Activated naive CD4-positive, alpha-beta T cell treated with anti-CD3 and anti-CD28 coated beads, Interleukin-2, amount 50 U/mL, for 24 hours (primary cell): ENCODE measurements around the gene SBK1.
A peak's percentile ranks its signal among the peaks of the same experiment; 100 is the strongest.

Source experiments
- H3K27ac Mint-ChIP-seq: one replicate; pipeline ENCODE4 v1.8.0; 2021; ENCODE audit warnings: mild to moderate bottlenecking, mixed read lengths
- H3K27me3 Mint-ChIP-seq: one replicate; pipeline ENCODE4 v1.8.0; 2021; ENCODE audit warnings: mixed read lengths
- H3K36me3 Mint-ChIP-seq: one replicate; pipeline ENCODE4 v1.8.0; 2021; ENCODE audit warnings: mixed read lengths
- H3K4me1 Mint-ChIP-seq: one replicate; pipeline ENCODE4 v1.8.0; 2021; ENCODE audit warnings: mixed read lengths
- H3K4me3 Mint-ChIP-seq: one replicate; pipeline ENCODE4 v1.8.0; 2021; ENCODE audit warnings: mild to moderate bottlenecking, mixed read lengths
- H3K9me3 Mint-ChIP-seq: one replicate; pipeline ENCODE4 v1.8.0; 2021; ENCODE audit warnings: mixed read lengths

The SBK1 gene

DNA sequence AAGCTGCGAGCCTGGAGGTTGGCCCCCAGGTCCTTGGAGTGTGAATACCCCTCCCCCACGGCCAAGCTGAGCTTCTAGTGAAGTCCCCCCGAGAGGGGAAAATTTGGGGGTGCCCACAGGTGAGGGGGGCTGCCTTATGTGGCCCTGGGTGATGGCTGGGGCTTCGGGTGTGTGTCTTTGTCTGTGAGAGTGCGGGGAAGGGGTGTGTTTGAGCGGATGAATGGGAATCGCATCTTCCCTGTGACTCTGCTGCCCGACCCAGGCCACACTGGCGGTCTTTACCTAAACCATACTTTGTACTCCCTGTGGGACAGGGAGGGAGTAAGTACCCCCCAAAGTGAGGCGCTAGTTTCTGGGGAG, 1.3 kb downstream of the SBK1 start:
- Mint-ChIP-seq H3K4me3 (peak overlapping the region; percentile 82), H3K36me3 (no peaks in the 10 kb centered on the region), H3K27me3 (no peaks in the 10 kb centered on the region), H3K9me3 (no peaks in the 10 kb centered on the region), H3K27ac (no peak overlapping the region), H3K4me1 (peaks cover 78% of the 10 kb centered on the region)

DNA sequence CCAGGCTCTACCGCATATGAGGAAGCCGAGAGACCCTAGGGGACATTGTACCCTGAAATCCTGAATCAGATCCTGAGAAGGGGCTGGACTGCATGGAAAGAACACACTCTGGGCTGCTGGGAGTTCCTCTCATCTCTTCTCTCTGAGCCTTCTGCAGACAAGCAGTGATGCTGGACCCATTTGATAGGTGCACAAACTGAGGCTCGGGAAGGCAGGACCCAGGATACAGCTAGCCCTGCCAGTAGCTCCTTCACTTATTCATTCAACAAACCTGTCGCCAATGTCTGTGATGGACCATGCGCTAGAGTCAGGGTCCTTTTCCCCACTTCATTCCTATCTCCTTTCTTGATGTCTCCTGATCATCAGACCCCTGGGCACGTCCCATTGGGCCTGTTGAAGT, 1.9 kb downstream of the SBK1 start:
- Mint-ChIP-seq H3K36me3 (no peaks in the 10 kb centered on the region), H3K9me3 (no peaks in the 10 kb centered on the region), H3K4me1 (peaks cover 73% of the 10 kb centered on the region), H3K4me3 (peak overlapping the region; percentile 82), H3K27me3 (no peaks in the 10 kb centered on the region), H3K27ac (peak overlapping the region; percentile 53)

DNA sequence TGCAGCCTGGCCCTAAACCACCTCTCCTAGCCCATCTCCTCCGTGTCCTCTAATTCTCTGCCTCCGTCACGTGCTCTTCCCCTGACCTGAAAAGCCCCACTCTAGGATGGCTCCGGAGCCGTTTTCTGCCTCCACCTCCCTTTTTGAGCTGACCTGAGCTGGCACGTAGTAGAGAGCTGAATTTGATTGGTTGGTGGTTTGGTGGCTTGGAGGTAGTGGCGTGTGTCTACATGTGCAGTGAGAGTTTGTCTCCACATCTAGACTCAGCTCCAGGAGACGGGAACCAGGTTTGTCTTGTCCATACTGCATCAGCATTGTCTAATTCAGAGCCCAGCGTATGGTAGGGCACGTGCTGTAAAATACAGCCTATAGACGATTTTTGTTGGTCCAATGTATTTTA, 3.0 kb downstream of the SBK1 start:
- Mint-ChIP-seq H3K27me3 (no peaks in the 10 kb centered on the region), H3K4me3 (peak overlapping the region; percentile 82), H3K36me3 (no peaks in the 10 kb centered on the region), H3K27ac (peak overlapping the region; percentile 86), H3K4me1 (peaks cover 70% of the 10 kb centered on the region), H3K9me3 (no peaks in the 10 kb centered on the region)

DNA sequence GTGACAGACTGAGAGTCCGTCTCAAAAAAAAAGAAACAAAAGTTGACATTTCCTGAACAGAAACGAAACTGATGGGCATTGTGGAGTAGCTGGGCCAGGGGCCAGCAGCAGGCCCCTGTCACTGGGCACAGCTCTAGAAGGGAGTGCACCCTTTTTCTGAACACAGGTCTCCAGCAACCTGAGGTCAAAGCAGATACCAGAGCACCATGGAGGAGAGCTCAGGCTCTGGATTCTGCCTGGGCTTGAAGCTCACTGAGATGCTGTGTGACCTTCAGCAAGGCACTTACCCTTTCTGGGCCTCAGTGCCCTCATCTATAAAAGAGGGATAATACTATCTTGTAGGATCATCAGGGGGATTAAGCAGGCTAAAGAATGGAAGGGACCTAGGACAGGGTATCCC, 5.0 kb downstream of the SBK1 start:
- H3K36me3 Mint-ChIP-seq = no peaks in the 10 kb centered on the region
- peaks cover 71% of the 10 kb centered on the region for H3K4me1 Mint-ChIP-seq
- H3K9me3 Mint-ChIP-seq = no peaks in the 10 kb centered on the region
- peak overlapping the region; percentile 27 for H3K4me3 Mint-ChIP-seq
- no peak overlapping the region for H3K27ac Mint-ChIP-seq
- H3K27me3 Mint-ChIP-seq = no peaks in the 10 kb centered on the region

DNA sequence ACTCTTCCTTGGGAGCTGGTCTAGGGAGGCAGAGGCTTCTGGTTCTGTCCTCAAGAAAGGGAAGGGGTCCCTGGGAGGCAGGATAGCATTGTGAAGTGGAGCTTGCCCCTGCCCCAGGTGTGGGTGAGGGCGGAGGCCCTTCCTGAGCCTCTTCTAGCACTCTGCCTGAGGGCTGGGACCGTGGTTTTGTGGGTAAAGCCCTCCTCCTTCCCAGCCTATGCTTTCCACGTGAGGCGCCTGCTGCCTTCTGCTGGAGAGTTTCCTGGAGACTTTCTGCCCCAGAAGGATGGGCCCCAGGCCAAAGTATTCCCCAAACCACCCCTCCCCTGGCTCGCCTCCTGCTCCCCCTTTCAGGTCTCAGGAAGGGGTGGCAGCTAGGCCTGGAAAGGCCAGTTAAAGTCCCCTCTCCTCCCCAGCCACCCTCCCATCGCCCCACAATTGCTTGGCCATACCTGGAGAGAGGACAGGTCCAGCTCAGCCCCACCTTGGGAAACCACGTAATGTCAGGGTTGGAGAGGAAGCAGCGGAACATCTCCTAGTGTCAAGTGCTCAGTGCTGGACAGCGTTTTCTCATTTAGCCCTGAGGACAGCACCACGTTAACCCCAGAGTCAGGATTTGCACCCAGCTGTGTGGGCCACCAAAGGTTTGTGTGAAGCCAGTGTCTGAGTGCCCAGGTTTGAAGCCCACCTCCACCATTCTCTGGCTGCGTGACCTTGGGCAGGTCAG, 5.6 kb downstream of the SBK1 start:
- H3K4me3 Mint-ChIP-seq = peak overlapping the region; percentile 1
- H3K36me3 Mint-ChIP-seq = no peaks in the 10 kb centered on the region
- peak overlapping the region; percentile 46 for H3K27ac Mint-ChIP-seq
- peaks cover 77% of the 10 kb centered on the region for H3K4me1 Mint-ChIP-seq
- no peaks in the 10 kb centered on the region for H3K27me3 Mint-ChIP-seq
- no peaks in the 10 kb centered on the region for H3K9me3 Mint-ChIP-seq

DNA sequence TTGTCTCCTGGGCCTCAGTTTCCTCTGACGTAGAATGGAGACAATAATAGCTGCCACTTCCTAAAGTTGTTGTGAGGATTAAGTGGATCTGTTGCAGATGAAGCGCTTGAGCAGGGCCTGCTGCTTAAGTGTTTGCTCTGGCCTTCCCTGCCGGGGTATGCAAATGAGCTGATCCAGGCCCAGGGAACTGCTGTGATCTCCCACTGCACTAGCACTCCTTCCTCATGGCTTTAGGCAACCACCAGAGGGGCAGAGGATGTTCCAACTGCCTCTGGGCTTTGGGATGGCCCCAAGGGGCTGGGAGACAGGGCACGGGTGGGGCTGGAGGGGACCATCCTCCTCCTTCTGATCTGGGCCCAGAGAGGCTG, 6.2 kb downstream of the SBK1 start:
- H3K36me3 Mint-ChIP-seq = no peaks in the 10 kb centered on the region
- H3K4me3 Mint-ChIP-seq = peak overlapping the region; percentile 1
- H3K27ac Mint-ChIP-seq = peak overlapping the region; percentile 46
- H3K4me1 Mint-ChIP-seq = peaks cover 80% of the 10 kb centered on the region
- no peaks in the 10 kb centered on the region for H3K9me3 Mint-ChIP-seq
- no peaks in the 10 kb centered on the region for H3K27me3 Mint-ChIP-seq

DNA sequence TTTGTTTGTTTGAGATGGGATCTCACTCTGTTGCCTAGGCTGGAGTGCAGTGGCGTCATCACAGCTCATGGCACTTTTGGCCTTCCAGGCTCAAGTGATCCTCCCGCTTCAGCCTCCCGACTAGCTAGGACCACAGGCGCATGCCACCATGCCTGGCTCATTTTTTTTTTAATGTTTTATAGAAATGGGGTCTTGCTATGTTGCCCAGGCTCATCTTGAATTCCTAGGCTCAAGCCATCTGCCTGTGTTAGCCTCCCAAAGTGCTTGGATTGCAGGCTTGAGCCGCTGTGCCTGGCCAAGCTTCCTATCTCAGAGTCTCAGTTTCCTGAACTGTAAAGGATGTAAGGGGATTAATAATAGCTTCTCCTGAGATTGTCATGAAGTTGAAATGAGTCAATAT, 8.0 kb downstream of the SBK1 start:
- Mint-ChIP-seq H3K9me3 (no peaks in the 10 kb centered on the region), H3K4me3 (no peak overlapping the region), H3K27me3 (no peaks in the 10 kb centered on the region), H3K27ac (no peak overlapping the region), H3K36me3 (peaks cover 3% of the 10 kb centered on the region), H3K4me1 (peaks cover 67% of the 10 kb centered on the region)

DNA sequence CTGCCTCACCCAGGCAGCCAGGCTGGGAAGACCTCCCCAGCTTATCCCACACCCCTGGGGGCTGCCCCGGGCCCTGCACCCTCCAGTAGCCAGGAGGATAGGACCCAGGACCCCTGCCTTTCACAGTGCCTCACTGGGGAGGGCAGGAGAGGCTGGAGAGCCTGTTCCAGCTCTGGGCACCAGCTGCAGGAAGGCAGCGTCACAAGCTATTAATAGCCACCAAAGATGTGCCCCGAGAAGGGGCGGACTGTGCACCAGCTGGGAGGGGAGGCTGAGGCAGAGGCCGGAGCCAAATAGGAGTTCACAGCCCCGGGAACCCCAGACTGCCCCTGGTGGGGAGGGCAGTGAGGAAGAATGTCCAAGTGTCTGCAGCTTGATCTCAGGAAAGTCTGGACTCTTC, 8.8 kb downstream of the SBK1 start:
- Mint-ChIP-seq H3K4me3 (no peak overlapping the region), H3K4me1 (peaks cover 68% of the 10 kb centered on the region), H3K36me3 (peaks cover 3% of the 10 kb centered on the region), H3K9me3 (no peaks in the 10 kb centered on the region), H3K27ac (no peak overlapping the region), H3K27me3 (no peaks in the 10 kb centered on the region)

DNA sequence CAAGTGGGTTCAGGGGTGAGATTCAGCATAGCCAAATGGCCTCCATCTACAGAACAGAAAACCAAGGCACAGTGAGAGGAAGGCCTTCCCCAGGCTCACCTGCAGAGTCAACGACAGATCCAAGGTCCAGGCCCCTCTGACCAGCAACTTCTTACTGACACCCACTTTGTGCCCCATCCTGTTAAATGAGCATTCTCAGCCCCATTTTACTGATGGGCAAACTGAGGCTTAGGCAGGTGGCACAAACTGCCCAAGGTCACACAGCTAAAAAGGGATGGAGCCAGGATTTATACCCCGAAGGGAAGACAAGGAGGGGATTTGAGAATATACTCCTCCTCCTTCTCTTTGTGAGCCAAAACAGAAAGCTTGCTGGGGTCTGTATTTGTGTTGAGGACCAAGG, 9.3 kb downstream of the SBK1 start:
- peaks cover 68% of the 10 kb centered on the region for H3K4me1 Mint-ChIP-seq
- no peak overlapping the region for H3K4me3 Mint-ChIP-seq
- H3K27me3 Mint-ChIP-seq = no peaks in the 10 kb centered on the region
- H3K27ac Mint-ChIP-seq = peak overlapping the region; percentile 47
- no peaks in the 10 kb centered on the region for H3K9me3 Mint-ChIP-seq
- H3K36me3 Mint-ChIP-seq = peaks cover 3% of the 10 kb centered on the region

DNA sequence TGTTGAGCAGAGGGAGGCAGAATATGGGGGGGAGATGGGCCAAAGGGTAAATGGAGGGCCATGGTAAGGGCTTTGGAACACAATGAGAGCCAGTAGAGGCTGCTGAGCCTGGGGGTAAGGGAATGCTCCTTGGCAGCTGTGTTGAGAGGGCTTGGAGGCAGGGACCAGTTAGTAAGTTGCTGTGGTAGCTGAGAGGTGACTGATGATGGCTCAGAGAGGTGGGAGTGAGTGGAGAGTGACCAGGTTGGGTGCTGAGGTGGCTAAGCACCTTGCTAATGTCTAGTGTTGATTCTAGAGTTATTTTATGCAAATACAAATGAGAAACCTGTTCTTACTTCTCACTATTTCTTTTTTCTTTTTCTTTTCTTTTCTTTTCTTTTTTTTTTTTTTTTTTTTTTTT, 10.8 kb downstream of the SBK1 start:
- no peaks in the 10 kb centered on the region for H3K27me3 Mint-ChIP-seq
- no peak overlapping the region for H3K4me3 Mint-ChIP-seq
- no peaks in the 10 kb centered on the region for H3K9me3 Mint-ChIP-seq
- no peak overlapping the region for H3K27ac Mint-ChIP-seq
- H3K4me1 Mint-ChIP-seq = peaks cover 59% of the 10 kb centered on the region
- H3K36me3 Mint-ChIP-seq = peaks cover 3% of the 10 kb centered on the region

DNA sequence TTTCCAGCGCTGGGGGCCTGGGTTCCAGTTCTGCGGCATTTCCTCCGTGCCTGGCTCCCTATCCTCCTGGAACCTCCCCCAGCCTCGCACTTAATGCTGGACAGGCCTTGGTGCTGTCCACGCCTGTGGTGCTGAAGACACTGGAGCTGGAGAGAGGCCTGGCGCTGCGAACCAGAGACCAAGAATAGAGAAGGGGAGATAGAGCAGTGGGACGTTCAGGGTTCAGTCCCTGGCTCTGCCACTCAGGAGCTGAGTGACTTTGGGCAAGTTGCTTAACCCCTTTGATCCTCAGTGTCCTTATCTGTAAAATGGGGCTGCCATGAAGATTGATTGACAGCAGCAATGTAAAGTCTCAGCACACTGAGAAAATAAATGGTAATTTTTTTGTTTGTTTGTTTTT, 11.9 kb downstream of the SBK1 start:
- Mint-ChIP-seq H3K4me1 (peaks cover 62% of the 10 kb centered on the region), H3K36me3 (peaks cover 6% of the 10 kb centered on the region), H3K9me3 (no peaks in the 10 kb centered on the region), H3K4me3 (no peak overlapping the region), H3K27me3 (no peaks in the 10 kb centered on the region), H3K27ac (no peak overlapping the region)

DNA sequence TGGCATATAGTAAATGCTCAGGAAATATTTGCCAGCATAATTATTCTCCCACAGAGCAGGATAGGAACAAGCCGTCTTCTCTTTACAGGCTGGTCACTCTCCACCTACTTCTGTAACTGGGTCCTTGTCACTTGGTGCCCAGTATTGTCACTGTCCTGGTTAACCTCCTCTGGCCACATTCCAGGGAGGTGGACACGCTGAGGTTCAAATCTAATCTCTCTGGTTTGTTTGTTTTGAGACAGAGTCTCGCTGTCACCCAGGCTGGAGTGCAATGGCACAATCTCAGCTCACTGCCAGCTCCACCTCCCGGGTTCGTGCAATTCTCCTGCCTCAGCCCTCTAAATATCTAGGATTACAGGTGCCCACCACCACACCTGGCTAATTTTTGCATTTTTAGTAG, 15.6 kb downstream of the SBK1 start:
- no peak overlapping the region for H3K27ac Mint-ChIP-seq
- no peaks in the 10 kb centered on the region for H3K27me3 Mint-ChIP-seq
- no peak overlapping the region for H3K4me3 Mint-ChIP-seq
- H3K36me3 Mint-ChIP-seq = peaks cover 6% of the 10 kb centered on the region
- H3K9me3 Mint-ChIP-seq = no peaks in the 10 kb centered on the region
- H3K4me1 Mint-ChIP-seq = peaks cover 68% of the 10 kb centered on the region

DNA sequence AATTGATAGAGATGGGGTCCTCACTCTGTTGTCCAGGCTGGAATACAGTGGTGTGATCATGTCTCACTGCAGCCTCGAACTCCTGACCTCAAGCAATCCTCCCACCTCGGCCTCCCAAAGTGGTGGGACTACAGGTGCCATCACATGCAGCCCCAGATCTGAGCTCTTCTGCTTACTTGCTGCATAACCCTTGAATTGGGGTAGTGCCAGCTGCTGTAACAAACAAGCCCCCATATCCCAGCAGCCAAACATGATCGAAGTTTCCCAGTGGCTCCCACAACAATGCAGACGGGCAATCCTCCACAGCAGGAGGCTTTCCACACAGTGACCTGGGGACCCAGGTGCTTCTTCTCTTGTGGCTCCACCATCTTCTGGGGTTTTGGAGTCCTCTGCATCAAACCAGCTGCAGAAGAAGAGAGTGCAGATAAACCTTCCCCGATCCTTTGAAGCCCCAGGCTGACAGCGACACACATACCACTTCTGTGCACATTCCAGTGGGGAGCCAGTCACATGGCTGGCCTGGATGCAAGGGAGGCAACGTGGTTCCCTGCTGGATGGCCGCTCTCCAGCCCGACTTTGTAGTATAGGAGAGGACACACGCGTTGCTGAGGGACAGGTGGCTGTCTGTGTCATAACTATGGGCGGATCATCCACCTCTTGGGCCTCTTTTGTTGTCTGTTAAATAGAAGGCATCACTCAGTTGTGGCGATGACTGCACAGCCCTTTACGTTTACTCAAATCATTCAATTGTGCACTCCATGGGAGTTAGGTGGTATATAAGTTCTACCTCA, 16.7 kb downstream of the SBK1 start:
- Mint-ChIP-seq H3K27me3 (no peaks in the 10 kb centered on the region), H3K9me3 (no peaks in the 10 kb centered on the region), H3K27ac (peak overlapping the region; percentile 74), H3K4me1 (peaks cover 71% of the 10 kb centered on the region), H3K4me3 (peak overlapping the region; percentile 69), H3K36me3 (peaks cover 6% of the 10 kb centered on the region)

DNA sequence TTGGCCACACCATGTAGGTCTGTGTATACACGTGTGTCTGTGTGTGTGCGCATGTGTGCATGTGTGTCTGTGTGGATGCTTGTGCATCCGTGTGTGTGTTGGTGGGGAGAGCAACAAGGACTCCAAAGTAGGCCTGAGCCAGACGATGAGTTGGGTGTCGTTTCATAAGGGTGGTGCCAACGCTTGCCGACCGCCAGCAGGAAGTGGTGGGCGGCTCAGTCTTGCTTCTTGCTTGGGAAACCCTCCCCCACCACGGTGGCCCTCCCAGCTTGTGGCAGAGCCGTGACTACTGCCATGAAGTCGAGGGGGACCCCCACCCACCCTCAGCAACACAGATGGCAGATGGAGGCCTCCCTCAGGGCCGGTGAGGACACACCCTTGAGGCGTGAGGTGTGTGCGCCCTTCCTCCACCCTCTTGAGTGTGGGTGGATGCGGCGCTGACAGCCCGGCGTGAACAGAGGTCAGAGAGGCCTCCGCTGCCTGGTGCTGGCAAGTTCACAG, 17.5 kb downstream of the SBK1 start:
- Mint-ChIP-seq H3K27me3 (no peaks in the 10 kb centered on the region), H3K9me3 (no peaks in the 10 kb centered on the region), H3K36me3 (peaks cover 6% of the 10 kb centered on the region), H3K27ac (peak overlapping the region; percentile 78), H3K4me1 (peaks cover 74% of the 10 kb centered on the region), H3K4me3 (peak overlapping the region; percentile 69)

DNA sequence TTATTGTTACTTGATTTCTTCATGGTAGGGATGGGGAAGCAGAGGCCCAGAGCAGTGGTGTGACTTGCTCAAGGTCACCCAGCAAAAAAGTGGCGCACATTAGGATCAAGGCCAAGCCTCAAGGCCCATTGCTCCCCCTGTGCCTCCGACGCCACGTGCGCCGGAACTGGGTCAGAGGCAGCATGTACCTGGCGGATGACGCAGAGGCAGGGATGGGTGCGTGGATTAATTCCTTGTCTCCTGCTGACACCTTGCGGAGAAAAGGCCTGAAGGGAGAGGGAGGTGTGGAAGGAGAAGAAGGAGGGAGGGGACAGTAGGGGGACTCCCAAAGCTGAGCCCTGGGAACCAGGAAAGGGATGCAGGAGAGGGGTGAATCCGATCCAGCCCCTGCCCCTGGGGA, 18.5 kb downstream of the SBK1 start:
- Mint-ChIP-seq H3K9me3 (no peaks in the 10 kb centered on the region), H3K4me3 (peak overlapping the region; percentile 69), H3K27ac (peak overlapping the region; percentile 91), H3K27me3 (no peaks in the 10 kb centered on the region), H3K4me1 (peaks cover 73% of the 10 kb centered on the region), H3K36me3 (peaks cover 5% of the 10 kb centered on the region)

DNA sequence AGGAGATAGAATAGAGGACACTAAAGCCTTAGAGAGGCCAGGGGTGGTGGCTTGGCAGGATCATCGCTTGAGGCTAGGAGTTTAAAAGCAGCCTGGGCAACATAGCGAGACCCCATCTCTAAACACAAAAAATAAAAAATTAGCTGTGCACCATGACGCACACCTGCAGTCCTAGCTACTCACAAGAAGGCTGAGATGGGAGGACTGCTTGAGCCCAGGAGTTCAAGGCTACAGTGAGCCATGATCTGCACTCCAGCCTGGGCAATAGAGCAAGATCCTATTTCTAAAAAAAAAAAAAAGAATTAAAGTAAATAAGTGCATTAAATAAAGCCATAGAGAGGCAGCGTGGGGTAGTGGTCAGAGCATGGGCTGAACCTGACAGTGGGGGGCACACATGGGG, 19.1 kb downstream of the SBK1 start:
- H3K27me3 Mint-ChIP-seq = no peaks in the 10 kb centered on the region
- peaks cover 67% of the 10 kb centered on the region for H3K4me1 Mint-ChIP-seq
- no peaks in the 10 kb centered on the region for H3K9me3 Mint-ChIP-seq
- peak overlapping the region; percentile 91 for H3K27ac Mint-ChIP-seq
- H3K4me3 Mint-ChIP-seq = no peak overlapping the region
- H3K36me3 Mint-ChIP-seq = peaks cover 5% of the 10 kb centered on the region
